Measurements from ENCODE around the gene KRTAP5-6. TPM values are rescaled to one million over a fixed set of nuclear protein-coding genes. Genes with fewer than 3 reads are reported as not detected.
A peak's percentile ranks its signal among the peaks of the same experiment; 100 is the strongest.

KRTAP5-6 gene
- total and polyA plus RNA-seq, 12 donors = not detected

- Histone ChIP-seq H3K4me3 (no peak overlapping the region), H3K36me3 (no peaks in the 10 kb centered on the region), H3K4me1 (peaks cover 0 to 14% (median 0%) of the 10 kb centered on the region in 9 donors), H3K27me3 (peaks cover 0 to 12% (median 0%) of the 10 kb centered on the region in 7 donors), H3K9me3 (no peaks in the 10 kb centered on the region), H3K27ac (peak overlapping the region in 6 of 10 donors; percentile 16 to 64 (median 50))
- WGBS, 2 donors = 93% methylated on average over 15 of the region's 15 CpGs
- no peak for TF ChIP-seq CTCF (IDR thresholded peaks at IDR 0.05)
- DNase-seq (no peak), ATAC-seq (no peak)
- intact Hi-C loops (cut with DNase I) = loop anchor here in 3 of 10 donors (2.0 to 10.0 kb wide), 4 partner anchors 20 to 46 kb away; partner anchors contain the start of genes CTSD (in 2 of the 3) and IFITM10 (in 1 of the 3)
These were observed 21.3 kb downstream of the KRTAP5-6 start for GRCh38 chr11:1718326-1718725.

GRCh38 chr11:1719781-1720180 lies 22.8 kb downstream of the KRTAP5-6 start:
- no peaks in the 10 kb centered on the region for H3K36me3 ChIP-seq
- H3K4me3 ChIP-seq = no peak overlapping the region
- H3K27me3 ChIP-seq = peaks cover 0 to 21% (median 4%) of the 10 kb centered on the region in 7 donors
- no peak for ATAC-seq
- intact Hi-C loops (cut with DNase I) = loop anchor here in 3 of 10 donors (2.0 to 10.0 kb wide), 4 partner anchors 19 to 45 kb away; partner anchors contain the start of genes CTSD (in 2 of the 3) and IFITM10 (in 1 of the 3)
- no peak overlapping the region for H3K27ac ChIP-seq
- TF ChIP-seq CTCF (IDR thresholded peaks at IDR 0.05) = no peak
- H3K9me3 ChIP-seq = no peaks in the 10 kb centered on the region
- H3K4me1 ChIP-seq = peaks cover 0 to 14% (median 0%) of the 10 kb centered on the region in 9 donors
- DNase-seq = no peak
- WGBS, 2 donors = 79 to 84% methylated on average over 8 of the region's 8 CpGs

GRCh38 chr11:1727096-1727690 lies 30.2 kb downstream of the KRTAP5-6 start:
- no peak overlapping the region for H3K27ac ChIP-seq
- TF ChIP-seq CTCF (IDR thresholded peaks at IDR 0.05) = no peak
- no peaks in the 10 kb centered on the region for H3K36me3 ChIP-seq
- WGBS, 2 donors = 65% methylated on average over 11 of the region's 11 CpGs
- H3K4me3 ChIP-seq = no peak overlapping the region
- DNase-seq = no peak
- no peak for ATAC-seq
- no peaks in the 10 kb centered on the region for H3K4me1 ChIP-seq
- no peaks in the 10 kb centered on the region for H3K9me3 ChIP-seq
- intact Hi-C loops (cut with DNase I) = no loop called here
- peaks cover 0 to 62% (median 45%) of the 10 kb centered on the region in 7 donors for H3K27me3 ChIP-seq

GRCh38 chr11:1727861-1728260 lies 30.9 kb downstream of the KRTAP5-6 start:
- H3K27ac ChIP-seq = no peak overlapping the region
- 67 to 69% methylated on average over 9 of the region's 9 CpGs for WGBS, 2 donors
- intact Hi-C loops (cut with DNase I) = no loop called here
- H3K9me3 ChIP-seq = no peaks in the 10 kb centered on the region
- DNase-seq (no peak), ATAC-seq (no peak)
- H3K36me3 ChIP-seq = no peaks in the 10 kb centered on the region
- no peak for TF ChIP-seq CTCF (IDR thresholded peaks at IDR 0.05)
- H3K4me1 ChIP-seq = no peaks in the 10 kb centered on the region
- no peak overlapping the region for H3K4me3 ChIP-seq
- peaks cover 0 to 68% (median 51%) of the 10 kb centered on the region in 7 donors for H3K27me3 ChIP-seq
